Measurements from ENCODE around the gene R3HCC1L. TPM values are rescaled to one million over a fixed set of nuclear protein-coding genes. Genes with fewer than 3 reads are reported as not detected.
A peak's percentile ranks its signal among the peaks of the same experiment; 100 is the strongest.
"Not testable (repeated sequence)": the region's sequence is repeated elsewhere in the genome, so short reads cannot be mapped to it uniquely, and the experiment has no call there.

Gene R3HCC1L
- polyA plus RNA-seq, 1 donor from 2014 or later = 15.1 TPM

- Mint-ChIP-seq H3K4me3 (no peak overlapping the region), H3K9me3 (peaks cover 0 to 2% (median 0%) of the 10 kb centered on the region in 3 donors), H3K27me3 (peaks cover 7% of the 10 kb centered on the region), H3K27ac (no peak overlapping the region), H3K4me1 (no peaks in the 10 kb centered on the region), H3K36me3 (no peaks in the 10 kb centered on the region)
Measured at GRCh38 chr10:98107644-98108430, 26.6 kb upstream of the R3HCC1L start.

GRCh38 chr10:98110356-98110755 is 24.1 kb upstream of the R3HCC1L start:
- Mint-ChIP-seq H3K27me3 (peaks cover 9% of the 10 kb centered on the region), H3K36me3 (no peaks in the 10 kb centered on the region), H3K9me3 (peaks cover 0 to 4% (median 0%) of the 10 kb centered on the region in 3 donors), H3K27ac (no peak overlapping the region), H3K4me3 (no peak overlapping the region), H3K4me1 (peaks cover 0 to 1% (median 0%) of the 10 kb centered on the region in 3 donors)

- no peaks in the 10 kb centered on the region for H3K36me3 Mint-ChIP-seq
- H3K4me1 Mint-ChIP-seq = peaks cover 0 to 1% (median 0%) of the 10 kb centered on the region in 3 donors
- no peak overlapping the region for H3K27ac Mint-ChIP-seq
- no peak overlapping the region for H3K4me3 Mint-ChIP-seq
- H3K27me3 Mint-ChIP-seq = peaks cover 16% of the 10 kb centered on the region
- H3K9me3 Mint-ChIP-seq = peaks cover 3 to 8% (median 4%) of the 10 kb centered on the region in 3 donors
Measured at GRCh38 chr10:98115031-98115787, 19.2 kb upstream of the R3HCC1L start.

DNA sequence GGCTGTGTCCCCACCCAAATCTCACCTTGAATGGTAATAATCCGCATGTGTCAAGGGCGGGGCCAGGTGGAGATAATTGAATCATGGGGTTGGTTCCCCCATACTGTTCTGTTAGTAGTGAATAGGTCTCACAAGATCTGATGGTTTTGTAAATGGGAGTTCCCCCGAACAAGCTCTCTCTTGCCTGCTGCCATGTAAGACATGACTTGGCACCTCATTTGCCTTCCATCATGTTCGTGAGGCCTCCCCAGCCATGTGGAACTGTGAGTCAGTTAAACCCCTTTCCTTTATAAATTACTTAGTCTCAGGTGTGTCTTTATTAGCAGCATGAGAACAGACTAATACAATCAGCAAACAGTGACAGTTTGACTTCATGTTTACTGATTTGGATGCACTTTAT is 14.6 kb upstream of the R3HCC1L start:
- H3K4me3 Mint-ChIP-seq = no peak overlapping the region
- peaks cover 18% of the 10 kb centered on the region for H3K27me3 Mint-ChIP-seq
- H3K4me1 Mint-ChIP-seq = no peaks in the 10 kb centered on the region
- H3K9me3 Mint-ChIP-seq = peaks cover 13 to 23% (median 20%) of the 10 kb centered on the region in 3 donors
- no peaks in the 10 kb centered on the region for H3K36me3 Mint-ChIP-seq
- H3K27ac Mint-ChIP-seq = no peak overlapping the region

GRCh38 chr10:98125940-98126631 is 8.4 kb upstream of the R3HCC1L start:
- Mint-ChIP-seq H3K27ac (no peak overlapping the region), H3K27me3 (peaks cover 20% of the 10 kb centered on the region), H3K4me3 (peak overlapping the region in 1 of 4 donors; percentile 51), H3K36me3 (no peaks in the 10 kb centered on the region), H3K4me1 (no peaks in the 10 kb centered on the region), H3K9me3 (peaks cover 9 to 18% (median 14%) of the 10 kb centered on the region in 3 donors)

DNA sequence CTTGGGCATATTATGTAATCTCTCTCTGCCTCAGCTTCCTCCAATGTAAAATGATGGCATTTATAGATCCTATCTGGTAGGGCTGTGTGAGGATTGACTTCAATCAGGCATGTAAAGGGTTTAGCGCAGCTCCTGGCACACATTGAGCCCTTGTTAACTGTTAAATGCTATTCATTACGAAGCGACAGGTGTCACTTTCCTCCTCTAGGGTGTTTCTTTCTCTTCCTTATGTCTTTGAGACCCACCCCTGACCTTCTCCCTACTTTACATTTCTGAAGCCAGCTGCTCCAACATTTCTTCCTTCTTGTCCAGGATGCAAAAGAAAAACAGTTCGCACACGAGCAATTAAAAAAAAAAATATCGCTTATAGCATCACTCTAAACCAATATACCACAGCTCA is 5.7 kb upstream of the R3HCC1L start:
- peaks cover 0 to 9% (median 0%) of the 10 kb centered on the region in 3 donors for H3K9me3 Mint-ChIP-seq

GRCh38 chr10:98131619-98132018 is 2.8 kb upstream of the R3HCC1L start:
- Mint-ChIP-seq H3K27me3 (peaks cover 4% of the 10 kb centered on the region), H3K36me3 (peaks cover 6% of the 10 kb centered on the region), H3K4me1 (peaks cover 27 to 28% (median 27%) of the 10 kb centered on the region in 3 donors), H3K4me3 (peak overlapping the region in 2 of 4 donors; percentile 59 to 79), H3K9me3 (peaks cover 0 to 6% (median 0%) of the 10 kb centered on the region in 3 donors), H3K27ac (peak overlapping the region in 1 of 3 donors; percentile 62)

More for the DNA sequence above, 5.7 kb upstream of the R3HCC1L start:
- H3K4me1 Mint-ChIP-seq = peaks cover 9 to 13% (median 10%) of the 10 kb centered on the region in 3 donors
- H3K27me3 Mint-ChIP-seq = peaks cover 12% of the 10 kb centered on the region
- no peak overlapping the region for H3K4me3 Mint-ChIP-seq
- no peak overlapping the region for H3K27ac Mint-ChIP-seq
- H3K36me3 Mint-ChIP-seq = no peaks in the 10 kb centered on the region

GRCh38 chr10:98133075-98133752 is 1.2 kb upstream of the R3HCC1L start:
- peak overlapping the region; percentile 93 to 98 (median 97) for H3K27ac Mint-ChIP-seq
- H3K4me3 Mint-ChIP-seq = peak overlapping the region; percentile 79 to 90 (median 86)
- H3K4me1 Mint-ChIP-seq = peaks cover 32 to 37% (median 35%) of the 10 kb centered on the region in 3 donors
- not testable (repeated sequence) for H3K36me3 Mint-ChIP-seq, H3K9me3 Mint-ChIP-seq, H3K27me3 Mint-ChIP-seq

GRCh38 chr10:98134117-98134430 is 383 bp upstream of the R3HCC1L start:
- Mint-ChIP-seq H3K4me3 (peak overlapping the region; percentile 88 to 98 (median 96)), H3K27me3 (peaks cover 1% of the 10 kb centered on the region), H3K9me3 (peaks cover 0 to 6% (median 0%) of the 10 kb centered on the region in 3 donors), H3K27ac (peak overlapping the region; percentile 93 to 98 (median 98)), H3K4me1 (peaks cover 32 to 37% (median 35%) of the 10 kb centered on the region in 3 donors), H3K36me3 (peaks cover 6% of the 10 kb centered on the region)

- H3K27me3 Mint-ChIP-seq = peaks cover 1% of the 10 kb centered on the region
- peaks cover 9% of the 10 kb centered on the region for H3K36me3 Mint-ChIP-seq
- peaks cover 36 to 45% (median 45%) of the 10 kb centered on the region in 3 donors for H3K4me1 Mint-ChIP-seq
- peaks cover 0 to 6% (median 0%) of the 10 kb centered on the region in 3 donors for H3K9me3 Mint-ChIP-seq
- H3K4me3 Mint-ChIP-seq = peak overlapping the region; percentile 88 to 98 (median 96)
- H3K27ac Mint-ChIP-seq = peak overlapping the region; percentile 93 to 98 (median 98)
Measured at GRCh38 chr10:98135222-98135899, 904 bp downstream of the R3HCC1L start.

DNA sequence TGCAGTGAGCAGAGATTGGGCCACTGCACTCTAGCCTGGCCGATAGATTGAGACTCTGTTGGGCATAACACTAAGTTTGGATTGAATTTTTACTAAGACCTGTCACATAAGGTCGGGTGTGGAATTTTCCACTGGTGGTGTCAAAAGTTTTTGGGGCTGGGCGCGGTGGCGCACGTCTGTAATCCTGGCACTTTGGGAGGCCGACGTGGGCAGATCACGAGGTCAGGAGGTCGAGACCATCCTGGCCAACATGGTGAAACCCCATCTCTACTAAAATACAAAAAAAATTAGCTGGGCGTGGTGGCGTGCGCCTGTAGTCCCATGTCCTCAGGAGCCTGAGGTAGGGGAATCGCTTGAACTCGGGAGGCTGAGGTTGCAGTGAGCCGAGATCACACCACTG is 2.3 kb downstream of the R3HCC1L start:
- H3K4me3 Mint-ChIP-seq, H3K36me3 Mint-ChIP-seq, H3K27me3 Mint-ChIP-seq, H3K9me3 Mint-ChIP-seq, H3K27ac Mint-ChIP-seq: not testable (repeated sequence)
- H3K4me1 Mint-ChIP-seq = peaks cover 44 to 56% (median 56%) of the 10 kb centered on the region in 3 donors

- H3K27me3 Mint-ChIP-seq = peaks cover 1% of the 10 kb centered on the region
- peaks cover 11% of the 10 kb centered on the region for H3K36me3 Mint-ChIP-seq
- no peak overlapping the region for H3K4me3 Mint-ChIP-seq
- peaks cover 46 to 58% (median 57%) of the 10 kb centered on the region in 3 donors for H3K4me1 Mint-ChIP-seq
- H3K27ac Mint-ChIP-seq = no peak overlapping the region
- peaks cover 0 to 5% (median 0%) of the 10 kb centered on the region in 3 donors for H3K9me3 Mint-ChIP-seq
Measured at GRCh38 chr10:98138031-98138430, 3.6 kb downstream of the R3HCC1L start.

GRCh38 chr10:98139431-98139830 is 5.0 kb downstream of the R3HCC1L start:
- peaks cover 0 to under 1% (median 0%) of the 10 kb centered on the region in 3 donors for H3K9me3 Mint-ChIP-seq
- H3K4me1 Mint-ChIP-seq = peaks cover 46 to 51% (median 47%) of the 10 kb centered on the region in 3 donors
- no peak overlapping the region for H3K27ac Mint-ChIP-seq
- H3K36me3 Mint-ChIP-seq = peaks cover 11% of the 10 kb centered on the region
- H3K27me3 Mint-ChIP-seq = peaks cover 1% of the 10 kb centered on the region
- H3K4me3 Mint-ChIP-seq = no peak overlapping the region
